HG03521 (cell line): ENCODE measurements around the gene HDAC4.

Source experiments
- ATAC-seq: cut with Tn5 transposase; IDR thresholded peaks from one replicate; pipeline ENCODE4 v1.9.1; 2021; ENCODE audit warnings: mild to moderate bottlenecking, moderate library complexity; ENCODE audit not compliant: unreplicated experiment

Gene HDAC4

GRCh38 chr2:239162976-239163687 lies 237.7 kb downstream of the HDAC4 start:
- no peak for ATAC-seq

GRCh38 chr2:239162141-239162821 lies 238.5 kb downstream of the HDAC4 start:
- no peak for ATAC-seq

- no peak for ATAC-seq
These were observed 239.1 kb downstream of the HDAC4 start for GRCh38 chr2:239161711-239162140.

- ATAC-seq, result no peak
These were observed 240.3 kb downstream of the HDAC4 start for GRCh38 chr2:239160226-239161143.

GRCh38 chr2:239159476-239159911 lies 241.3 kb downstream of the HDAC4 start:
- no peak for ATAC-seq

DNA sequence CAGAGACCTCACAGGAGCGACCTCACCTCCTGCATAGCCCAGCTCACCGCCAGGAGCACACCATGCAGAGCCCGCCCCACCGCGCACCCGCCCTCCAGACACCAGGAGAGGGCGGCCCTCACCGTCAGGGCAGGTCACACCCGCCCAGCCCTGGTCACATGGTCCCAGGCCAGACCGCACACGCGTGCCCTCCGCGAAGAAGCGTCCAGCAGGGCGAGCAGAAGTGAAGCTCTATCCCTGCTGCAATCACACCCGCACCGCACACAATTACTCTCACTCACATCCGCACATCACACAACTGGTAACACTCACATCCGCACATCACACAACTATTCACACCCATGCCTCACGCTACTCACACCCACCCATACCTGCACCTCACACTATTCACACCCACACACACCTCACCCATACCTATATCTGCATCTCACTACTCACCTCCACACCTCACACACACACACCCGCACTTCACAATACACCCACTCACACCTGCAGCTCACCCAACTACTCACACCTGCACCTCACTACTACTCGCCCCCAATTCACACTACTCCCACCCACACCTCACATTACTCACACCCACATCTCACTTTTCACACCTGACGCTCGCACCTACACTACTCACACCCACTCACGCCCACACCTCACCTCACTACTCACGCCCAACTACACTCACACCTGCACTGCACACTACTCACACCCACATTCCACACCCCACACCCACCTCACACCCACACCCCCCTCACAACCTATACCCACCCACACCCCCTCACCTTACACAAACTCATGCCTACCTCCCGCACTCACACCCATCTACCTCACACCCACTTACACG lies 242.0 kb downstream of the HDAC4 start:
- no peak for ATAC-seq

GRCh38 chr2:239157771-239158170 lies 243.0 kb downstream of the HDAC4 start:
- ATAC-seq, result no peak

GRCh38 chr2:239157269-239157668 lies 243.6 kb downstream of the HDAC4 start:
- ATAC-seq, result no peak

DNA sequence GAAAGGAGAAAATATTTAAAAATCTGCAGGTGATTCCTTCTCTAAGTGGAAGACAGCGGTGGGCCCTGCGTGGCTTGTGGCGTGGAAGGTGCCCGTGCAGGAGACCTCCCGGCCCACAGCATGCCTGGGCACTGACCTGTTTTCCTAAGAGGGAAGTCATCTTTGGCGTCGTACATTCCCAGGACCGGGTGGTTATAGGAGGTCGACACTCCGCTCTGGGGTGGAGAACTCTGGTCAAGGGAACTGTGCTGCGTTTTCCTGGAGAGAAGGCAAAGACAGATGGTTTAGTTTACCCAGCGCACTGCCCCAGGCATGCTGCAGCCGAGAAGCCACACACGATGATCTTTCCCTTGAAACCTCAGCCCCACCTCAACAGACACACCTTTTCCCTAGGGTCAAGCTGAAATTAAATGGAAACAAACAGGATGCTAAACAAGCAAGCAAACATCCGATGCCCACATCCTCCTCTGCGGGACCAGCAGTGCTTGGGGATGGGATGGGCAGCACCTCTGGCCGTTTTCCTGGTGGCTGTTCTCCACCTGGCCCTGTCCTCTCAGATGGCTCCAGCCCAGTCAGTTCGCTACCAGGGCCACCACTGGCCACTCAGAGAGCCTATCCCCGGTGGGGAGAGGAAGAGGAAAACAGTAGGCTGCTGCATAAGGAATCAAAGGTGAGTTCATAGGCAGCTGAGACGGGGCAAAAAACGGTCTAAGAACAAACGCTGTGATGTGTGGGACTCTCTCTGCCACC lies 244.1 kb downstream of the HDAC4 start:
- ATAC-seq, result no peak

DNA sequence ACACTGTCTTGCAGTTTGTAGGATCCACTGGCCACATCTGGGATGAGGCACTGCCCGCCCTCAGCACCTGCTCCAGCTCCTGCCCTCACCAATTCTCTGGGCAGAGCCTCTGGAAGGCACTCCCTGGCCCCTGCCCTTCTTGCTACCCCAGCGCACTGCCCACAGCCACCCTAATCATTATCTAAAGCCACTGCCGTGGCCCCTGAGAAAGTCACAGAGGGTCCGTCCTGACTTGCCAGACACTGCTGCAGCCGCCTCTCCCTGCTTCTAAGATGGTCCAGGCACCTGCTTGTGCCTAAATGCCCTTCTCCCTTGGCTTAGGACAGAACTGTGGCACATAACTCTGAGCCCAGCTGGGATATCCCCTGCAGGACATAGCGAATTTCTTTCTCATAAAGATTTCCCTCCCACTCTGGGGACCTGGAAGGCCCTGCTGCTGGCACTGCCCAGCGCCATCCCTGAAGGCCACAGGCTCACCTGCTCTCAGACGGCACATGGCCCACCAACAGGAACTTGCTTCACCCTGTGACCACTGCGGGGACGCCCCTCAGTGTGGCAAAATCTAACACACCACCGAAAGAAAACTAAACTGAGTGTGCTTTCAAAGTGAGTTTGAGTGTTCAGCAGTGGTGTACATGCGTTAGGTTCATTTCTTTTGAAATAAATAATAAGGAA lies 244.9 kb downstream of the HDAC4 start:
- no peak for ATAC-seq

GRCh38 chr2:239154971-239155805 lies 245.6 kb downstream of the HDAC4 start:
- ATAC-seq, result no peak

- ATAC-seq, result no peak
These were observed 246.8 kb downstream of the HDAC4 start for GRCh38 chr2:239153806-239154591.

GRCh38 chr2:239152916-239153305 lies 247.9 kb downstream of the HDAC4 start:
- no peak for ATAC-seq

DNA sequence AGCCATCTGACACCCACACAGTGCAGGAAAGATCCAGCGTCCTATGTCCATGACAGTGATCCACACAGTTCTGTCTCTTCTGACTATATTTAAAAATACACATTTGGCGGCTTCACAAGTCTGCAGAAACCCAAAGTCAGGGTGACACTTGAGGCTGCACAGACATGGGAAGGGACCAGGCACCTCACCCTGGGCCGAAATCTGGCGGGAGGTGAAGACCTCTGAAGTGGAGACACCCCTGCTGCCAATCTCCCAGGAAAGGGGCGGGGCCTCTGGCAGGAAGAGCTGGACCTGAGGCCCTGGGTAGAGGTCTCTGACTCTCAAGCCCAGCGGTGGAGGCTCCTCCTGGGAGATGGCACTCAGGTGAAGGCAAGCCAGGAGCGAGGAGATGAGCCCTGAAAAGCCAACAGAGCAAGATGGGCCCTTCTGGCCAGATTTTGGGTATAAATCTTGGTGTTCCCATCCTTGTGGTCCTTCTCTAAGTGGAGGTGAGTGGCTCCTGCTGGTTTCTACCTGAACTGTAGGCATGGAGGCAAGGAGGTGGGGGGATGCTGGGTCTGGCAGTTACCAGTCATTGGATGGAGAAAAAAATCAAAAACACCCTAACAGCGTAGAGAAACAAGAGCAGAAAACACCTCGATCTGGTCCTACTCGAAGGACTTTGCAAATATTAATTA lies 248.4 kb downstream of the HDAC4 start:
- ATAC-seq, result no peak

GRCh38 chr2:239151201-239152131 lies 249.4 kb downstream of the HDAC4 start:
- no peak for ATAC-seq
